ENCODE data around the gene GPBAR1. TPM values are rescaled to one million over a fixed set of nuclear protein-coding genes. Genes with fewer than 3 reads are reported as not detected.

The GPBAR1 gene
- total and polyA plus RNA-seq, 9 of the 15 experiments (the other 6 are each of a cell fraction or from before 2014, with no cell fraction given): not detected

DNA sequence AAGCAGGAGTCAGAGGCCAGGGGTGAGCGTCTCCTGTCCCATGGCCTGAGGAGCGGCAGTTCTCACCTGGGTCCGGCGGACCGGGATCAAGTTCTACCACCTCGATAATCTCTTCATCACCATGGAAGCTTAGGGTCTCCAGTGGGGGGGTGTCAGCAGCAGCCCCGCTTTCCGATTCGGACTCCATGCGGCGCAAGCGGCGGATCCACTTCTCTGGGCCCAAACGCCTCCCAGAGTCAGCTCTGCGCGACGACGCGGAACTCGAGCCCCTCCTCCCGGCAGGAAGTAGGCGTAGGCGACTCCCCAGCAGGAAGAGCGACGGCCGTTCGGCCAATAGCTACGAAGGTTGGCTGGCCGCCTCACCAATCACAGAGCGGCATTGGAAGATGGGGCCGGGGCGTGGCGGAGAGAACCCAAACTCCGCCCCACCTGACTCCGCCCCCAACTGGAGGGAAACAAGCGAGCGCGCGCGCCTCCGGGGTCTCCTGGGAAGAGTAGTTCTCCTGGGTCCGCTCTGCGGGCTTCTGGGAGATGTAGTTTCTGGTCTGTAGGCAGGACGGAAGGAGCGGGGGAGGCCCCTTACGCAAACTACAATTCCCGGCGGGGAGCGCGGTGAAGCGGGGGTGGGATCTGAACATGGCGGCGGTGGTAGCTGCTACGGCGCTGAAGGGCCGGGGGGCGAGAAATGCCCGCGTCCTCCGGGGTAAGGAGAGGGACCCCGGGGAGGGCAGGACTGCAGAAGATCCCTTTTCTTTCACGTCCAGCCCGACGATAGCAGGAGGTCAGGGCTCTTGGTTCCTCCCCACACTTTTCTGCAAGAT, 9.3 kb downstream of the GPBAR1 start, which contains the start of the genes AAMP and PNKD (continued):
- TF ChIP-seq ZNF668 (CRISPR knock-in tag; IDR thresholded peaks at IDR 0.05): no peak
- TF ChIP-seq HINFP (tag; conservative IDR thresholded peaks at IDR 0.05; ENCODE audit: low read depth): peak; percentile 99
- TF ChIP-seq CREB3L1 (IDR thresholded peaks at IDR 0.05; ENCODE audit: borderline replicate concordance, low read depth): peak; percentile 93
- TF ChIP-seq CREBBP (IDR thresholded peaks at IDR 0.05; ENCODE audit: low read depth, low read length): no peak
- TF ChIP-seq SPI1 (IDR thresholded peaks at IDR 0.05; ENCODE audit: borderline replicate concordance, low read depth, low read length): no peak
- no peak for TF ChIP-seq TBL1XR1 (IDR thresholded peaks at IDR 0.05; ENCODE audit: low read length in 2 of 2)
- no peak for TF ChIP-seq ZNF124 (CRISPR knock-in tag; IDR thresholded peaks at IDR 0.05)
- TF ChIP-seq ZNF79 (CRISPR knock-in tag; IDR thresholded peaks at IDR 0.05; ENCODE audit: low read depth): no peak
- TF ChIP-seq YBX1 (IDR thresholded peaks at IDR 0.05): no peak
- TF ChIP-seq PHF8 (IDR thresholded peaks at IDR 0.05; ENCODE audit: borderline replicate concordance, low read length): peak; percentile 77; the same call in 1 of the 2 replicates
- no peak; the same call in 1 of the 2 replicates for TF ChIP-seq ESRRA (IDR thresholded peaks at IDR 0.05; ENCODE audit: borderline replicate concordance, low read depth)
- TF ChIP-seq, protein P1, sequence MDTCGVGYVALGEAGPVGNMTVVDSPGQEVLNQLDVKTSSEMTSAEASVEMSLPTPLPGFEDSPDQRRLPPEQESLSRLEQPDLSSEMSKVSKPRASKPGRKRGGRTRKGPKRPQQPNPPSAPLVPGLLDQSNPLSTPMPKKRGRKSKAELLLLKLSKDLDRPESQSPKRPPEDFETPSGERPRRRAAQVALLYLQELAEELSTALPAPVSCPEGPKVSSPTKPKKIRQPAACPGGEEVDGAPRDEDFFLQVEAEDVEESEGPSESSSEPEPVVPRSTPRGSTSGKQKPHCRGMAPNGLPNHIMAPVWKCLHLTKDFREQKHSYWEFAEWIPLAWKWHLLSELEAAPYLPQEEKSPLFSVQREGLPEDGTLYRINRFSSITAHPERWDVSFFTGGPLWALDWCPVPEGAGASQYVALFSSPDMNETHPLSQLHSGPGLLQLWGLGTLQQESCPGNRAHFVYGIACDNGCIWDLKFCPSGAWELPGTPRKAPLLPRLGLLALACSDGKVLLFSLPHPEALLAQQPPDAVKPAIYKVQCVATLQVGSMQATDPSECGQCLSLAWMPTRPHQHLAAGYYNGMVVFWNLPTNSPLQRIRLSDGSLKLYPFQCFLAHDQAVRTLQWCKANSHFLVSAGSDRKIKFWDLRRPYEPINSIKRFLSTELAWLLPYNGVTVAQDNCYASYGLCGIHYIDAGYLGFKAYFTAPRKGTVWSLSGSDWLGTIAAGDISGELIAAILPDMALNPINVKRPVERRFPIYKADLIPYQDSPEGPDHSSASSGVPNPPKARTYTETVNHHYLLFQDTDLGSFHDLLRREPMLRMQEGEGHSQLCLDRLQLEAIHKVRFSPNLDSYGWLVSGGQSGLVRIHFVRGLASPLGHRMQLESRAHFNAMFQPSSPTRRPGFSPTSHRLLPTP (IDR thresholded peaks at IDR 0.05; ENCODE audit: borderline replicate concordance, extremely low read depth, insufficient read length): no peak
- no peak for TF ChIP-seq NFE2 (IDR thresholded peaks at IDR 0.05; ENCODE audit: low read depth)
- no peak for TF ChIP-seq TRIM28 (IDR thresholded peaks at IDR 0.05)
- TF ChIP-seq TSC22D4 (tag; IDR thresholded peaks at IDR 0.05): no peak
- TF ChIP-seq SNRNP70 (optimal IDR thresholded peaks at IDR 0.05; ENCODE audit: low read depth, low read length): no peak
- TF ChIP-seq ZNF609 (CRISPR knock-in tag; IDR thresholded peaks at IDR 0.05; ENCODE audit: borderline replicate concordance): no peak

Measured in K562 (cell line).